ENCODE results near the gene LRRK2.

GRCh38 chr12:40233741-40234367, 9.1 kb downstream of the LRRK2 start:
- TF ChIP-seq CTCF (IDR thresholded peaks at IDR 0.05) (no peak), POLR2AphosphoS5 (IDR thresholded peaks at IDR 0.05; ENCODE audit: low read depth, low read length) (no peak)
